ENCODE data around the gene DCX. TPM values are rescaled to one million over a fixed set of nuclear protein-coding genes. Genes with fewer than 3 reads are reported as not detected.

DCX gene
- total and polyA plus RNA-seq, 8 donors = 0.13 to 0.33 (median 0.15) TPM; not detected in 2

GRCh38 chrX:111443946-111444345 is 32.0 kb upstream of the DCX start:
- Histone ChIP-seq H3K36me3 (no peaks in the 10 kb centered on the region), H3K4me3 (no peak overlapping the region), H3K4me1 (no peaks in the 10 kb centered on the region), H3K27me3 (peaks cover 0 to 7% of the 10 kb centered on the region in 2 donors), H3K27ac (no peak overlapping the region), H3K9me3 (no peaks in the 10 kb centered on the region)
- ATAC-seq (no peak), DNase-seq (no peak)
- TF ChIP-seq CTCF (IDR thresholded peaks at IDR 0.05) = no peak
- intact Hi-C loops (cut with DNase I) = no loop called here

- ATAC-seq (no peak), DNase-seq (no peak)
- H3K27ac ChIP-seq = no peak overlapping the region
- intact Hi-C loops (cut with DNase I) = no loop called here
- H3K36me3 ChIP-seq = no peaks in the 10 kb centered on the region
- peaks cover 0 to 7% of the 10 kb centered on the region in 2 donors for H3K27me3 ChIP-seq
- H3K9me3 ChIP-seq = no peaks in the 10 kb centered on the region
- TF ChIP-seq CTCF (IDR thresholded peaks at IDR 0.05) = no peak
- no peaks in the 10 kb centered on the region for H3K4me1 ChIP-seq
- H3K4me3 ChIP-seq = no peak overlapping the region
These were observed 30.8 kb upstream of the DCX start for GRCh38 chrX:111442791-111443190.

GRCh38 chrX:111435469-111435868 is 23.5 kb upstream of the DCX start:
- H3K4me3 ChIP-seq = no peak overlapping the region
- H3K27me3 ChIP-seq = peaks cover 0 to 10% of the 10 kb centered on the region in 2 donors
- no peak overlapping the region for H3K27ac ChIP-seq
- ATAC-seq (no peak), DNase-seq (no peak)
- TF ChIP-seq CTCF (IDR thresholded peaks at IDR 0.05) = no peak
- no peaks in the 10 kb centered on the region for H3K9me3 ChIP-seq
- no peaks in the 10 kb centered on the region for H3K36me3 ChIP-seq
- intact Hi-C loops (cut with DNase I) = no loop called here
- H3K4me1 ChIP-seq = no peaks in the 10 kb centered on the region

GRCh38 chrX:111431001-111431400 is 19.0 kb upstream of the DCX start:
- no peak overlapping the region for H3K4me3 ChIP-seq
- H3K4me1 ChIP-seq = no peaks in the 10 kb centered on the region
- DNase-seq (no peak), ATAC-seq (no peak)
- H3K27me3 ChIP-seq = peaks cover 0 to 7% of the 10 kb centered on the region in 2 donors
- intact Hi-C loops (cut with DNase I) = no loop called here
- TF ChIP-seq CTCF (IDR thresholded peaks at IDR 0.05) = no peak
- no peaks in the 10 kb centered on the region for H3K9me3 ChIP-seq
- no peaks in the 10 kb centered on the region for H3K36me3 ChIP-seq
- no peak overlapping the region for H3K27ac ChIP-seq

- peaks cover 0 to 32% of the 10 kb centered on the region in 2 donors for H3K27me3 ChIP-seq
These were observed 435 bp downstream of the DCX start for GRCh38 chrX:111411557-111411956.

More at GRCh38 chrX:111411557-111411956, 435 bp downstream of the DCX start:
- H3K4me1 ChIP-seq = no peaks in the 10 kb centered on the region
- no peak for TF ChIP-seq CTCF (IDR thresholded peaks at IDR 0.05)
- DNase-seq = no peak
- no peak overlapping the region for H3K27ac ChIP-seq
- ATAC-seq = no peak
- H3K9me3 ChIP-seq = no peaks in the 10 kb centered on the region
- H3K4me3 ChIP-seq = no peak overlapping the region
- H3K36me3 ChIP-seq = no peaks in the 10 kb centered on the region
- intact Hi-C loops (cut with DNase I) = no loop called here

Measured in left lung (tissue), 10 donors.